ENCODE data around the gene KCNF1.

KCNF1 gene

GRCh38 chr2:10905006-10905861 is 6.5 kb upstream of the KCNF1 start:
- DNase-seq = no peak

DNA sequence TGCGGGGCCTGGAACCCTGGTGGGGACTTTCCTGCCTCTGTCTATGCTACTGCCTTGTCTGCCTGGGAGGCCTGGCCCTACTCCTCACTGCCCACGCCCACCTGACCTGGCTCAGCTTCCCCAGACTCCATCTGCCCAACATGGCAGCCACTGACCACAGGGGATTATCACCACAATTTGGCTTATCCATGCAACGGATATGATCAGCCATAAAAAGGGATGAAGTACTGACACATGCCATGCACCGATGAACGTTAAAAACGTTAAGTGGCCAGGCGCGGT is 5.9 kb upstream of the KCNF1 start:
- no peak for DNase-seq

- DNase-seq = no peak
Observed at GRCh38 chr2:10906926-10907625, 4.7 kb upstream of the KCNF1 start.

DNA sequence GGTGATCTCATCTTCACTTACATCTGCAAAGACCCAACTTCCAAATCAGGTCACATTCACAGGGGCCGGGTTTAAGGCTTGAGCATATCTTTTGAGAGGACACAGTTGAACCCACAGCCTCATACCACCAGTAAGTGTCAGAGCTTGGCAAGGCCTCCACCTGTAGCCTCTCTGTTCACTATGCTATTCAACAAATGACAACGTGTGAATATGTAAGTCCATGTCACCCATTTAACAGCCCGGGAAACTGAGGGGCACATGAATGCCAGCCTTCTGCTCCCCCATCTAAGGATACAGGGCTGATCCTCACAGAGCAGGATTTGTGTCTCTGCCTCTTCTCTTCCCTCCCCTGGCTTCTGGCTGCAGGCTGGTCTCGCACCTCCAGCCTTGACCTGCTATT is 3.5 kb upstream of the KCNF1 start:
- no peak for DNase-seq

DNA sequence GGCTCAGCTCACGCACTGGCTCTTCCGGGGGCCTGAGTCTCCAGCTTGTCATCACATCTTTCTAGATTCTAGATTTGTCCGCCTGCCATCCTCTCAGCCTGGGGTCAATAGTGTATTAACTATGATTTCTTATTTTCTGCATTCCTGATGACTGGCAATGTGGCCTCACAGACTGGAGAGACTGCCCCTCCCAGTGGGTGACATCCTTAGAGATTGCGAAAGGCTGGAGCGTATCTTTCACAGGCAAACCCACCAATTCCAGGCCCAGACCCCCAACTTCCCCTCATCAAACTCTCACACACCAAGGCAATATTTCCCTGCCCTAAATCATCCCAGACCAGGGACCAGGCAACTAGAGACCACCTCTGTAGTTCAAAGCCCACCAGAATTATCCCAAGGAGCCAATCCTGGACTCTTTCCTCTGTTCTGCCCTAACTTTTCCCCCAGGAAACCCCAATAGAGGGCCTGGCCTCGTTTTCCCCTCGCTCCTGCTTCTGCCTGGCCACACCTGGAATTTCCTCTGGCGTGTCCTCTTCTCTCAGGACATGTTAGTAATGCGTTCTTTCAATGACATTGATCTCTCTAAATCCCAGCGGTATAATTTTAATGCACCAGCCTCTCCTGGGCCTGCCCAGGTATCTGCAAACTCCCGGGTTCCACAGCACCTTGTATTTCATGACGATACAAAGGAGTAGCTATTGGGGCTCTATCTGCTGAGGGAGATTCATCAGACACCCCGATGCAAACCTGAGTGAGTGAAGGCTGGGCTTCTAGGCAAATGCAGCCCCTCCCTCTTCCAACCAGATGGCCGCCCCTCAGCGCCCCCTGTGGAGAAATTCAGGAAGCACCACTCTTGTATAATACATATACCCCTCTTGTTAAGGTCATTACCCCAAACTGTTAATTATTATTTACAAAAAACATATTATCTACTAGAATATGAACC is 2.4 kb upstream of the KCNF1 start:
- DNase-seq = peak in 1 of 2 donors; percentile 18

- DNase-seq = no peak
Observed at GRCh38 chr2:10909996-10910341, 1.8 kb upstream of the KCNF1 start.

GRCh38 chr2:10910625-10911024 is 1.1 kb upstream of the KCNF1 start:
- no peak for DNase-seq

DNA sequence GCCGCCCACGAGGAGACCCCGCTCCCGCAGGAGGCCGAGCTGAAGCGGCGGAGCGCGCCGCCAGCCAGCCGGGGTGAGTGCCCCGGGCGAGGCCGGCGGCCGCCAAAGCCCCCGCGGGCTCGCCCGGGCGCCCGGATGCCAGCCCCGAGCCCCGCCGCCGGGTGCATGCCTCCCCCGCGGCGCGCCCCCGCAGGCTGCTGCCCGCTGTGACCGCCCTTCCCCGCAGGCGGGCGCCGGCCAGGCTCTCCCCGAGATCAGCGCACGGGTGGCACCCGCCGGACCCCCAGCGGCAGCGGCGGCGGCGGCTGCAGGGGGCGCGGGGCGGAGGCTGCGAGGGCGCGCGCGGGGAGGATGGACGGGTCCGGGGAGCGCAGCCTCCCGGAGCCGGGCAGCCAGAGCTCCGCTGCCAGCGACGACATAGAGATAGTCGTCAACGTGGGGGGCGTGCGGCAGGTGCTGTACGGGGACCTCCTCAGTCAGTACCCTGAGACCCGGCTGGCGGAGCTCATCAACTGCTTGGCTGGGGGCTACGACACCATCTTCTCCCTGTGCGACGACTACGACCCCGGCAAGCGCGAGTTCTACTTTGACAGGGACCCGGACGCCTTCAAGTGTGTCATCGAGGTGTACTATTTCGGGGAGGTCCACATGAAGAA is 470 bp downstream of the KCNF1 start:
- no peak for DNase-seq

DNA sequence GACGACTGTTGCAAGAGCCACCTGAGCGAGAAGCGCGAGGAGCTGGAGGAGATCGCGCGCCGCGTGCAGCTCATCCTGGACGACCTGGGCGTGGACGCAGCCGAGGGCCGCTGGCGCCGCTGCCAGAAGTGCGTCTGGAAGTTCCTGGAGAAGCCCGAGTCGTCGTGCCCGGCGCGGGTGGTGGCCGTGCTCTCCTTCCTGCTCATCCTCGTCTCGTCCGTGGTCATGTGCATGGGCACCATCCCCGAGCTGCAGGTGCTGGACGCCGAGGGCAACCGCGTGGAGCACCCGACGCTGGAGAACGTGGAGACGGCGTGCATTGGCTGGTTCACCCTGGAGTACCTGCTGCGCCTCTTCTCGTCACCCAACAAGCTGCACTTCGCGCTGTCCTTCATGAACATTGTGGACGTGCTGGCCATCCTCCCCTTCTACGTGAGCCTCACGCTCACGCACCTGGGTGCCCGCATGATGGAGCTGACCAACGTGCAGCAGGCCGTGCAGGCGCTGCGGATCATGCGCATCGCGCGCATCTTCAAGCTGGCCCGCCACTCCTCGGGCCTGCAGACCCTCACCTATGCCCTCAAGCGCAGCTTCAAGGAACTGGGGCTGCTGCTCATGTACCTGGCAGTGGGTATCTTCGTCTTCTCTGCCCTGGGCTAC is 1.2 kb downstream of the KCNF1 start:
- no peak for DNase-seq

GRCh38 chr2:10913501-10914271 is 2.0 kb downstream of the KCNF1 start:
- DNase-seq = no peak

DNA sequence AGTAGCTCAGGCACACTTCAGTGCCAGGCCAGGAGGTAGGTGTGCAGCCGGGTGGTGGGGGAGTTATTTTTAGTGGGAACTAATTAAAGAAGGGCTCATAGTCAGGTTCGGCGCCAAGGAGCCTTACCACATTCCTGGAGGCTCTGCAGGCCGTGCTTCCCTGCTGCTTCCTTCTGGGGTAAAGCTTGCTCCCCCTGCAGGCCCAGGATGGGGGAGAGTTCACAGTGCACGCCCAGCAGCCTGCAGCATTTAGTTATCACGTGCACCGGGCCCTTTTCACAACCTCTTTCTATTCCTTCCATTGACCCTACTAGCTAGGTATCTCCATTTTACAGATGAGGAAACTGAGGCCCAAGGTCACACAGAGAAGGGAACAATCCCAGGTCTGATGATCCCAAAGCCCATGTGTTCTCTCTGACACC is 2.5 kb downstream of the KCNF1 start:
- no peak for DNase-seq

DNA sequence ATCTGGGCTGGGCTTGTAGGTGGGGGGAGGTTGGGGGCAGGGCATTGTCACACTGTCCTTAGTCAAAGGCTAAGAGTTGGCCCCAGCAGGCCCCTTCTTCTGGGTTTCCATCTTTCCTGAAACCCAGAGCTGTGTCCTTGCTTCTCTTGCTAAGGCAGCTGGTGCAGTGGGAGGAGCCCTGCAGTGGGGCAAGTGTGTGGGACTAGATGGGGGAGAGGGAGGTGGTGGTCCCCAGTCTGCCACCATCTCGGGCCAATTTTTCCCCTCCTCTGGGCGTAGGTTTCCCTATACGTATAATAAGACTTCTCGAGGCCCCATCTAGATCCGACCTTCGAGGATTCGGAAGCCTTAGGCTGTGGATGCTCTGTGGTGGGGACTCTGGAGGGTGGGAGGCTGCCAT is 3.5 kb downstream of the KCNF1 start:
- no peak for DNase-seq

DNA sequence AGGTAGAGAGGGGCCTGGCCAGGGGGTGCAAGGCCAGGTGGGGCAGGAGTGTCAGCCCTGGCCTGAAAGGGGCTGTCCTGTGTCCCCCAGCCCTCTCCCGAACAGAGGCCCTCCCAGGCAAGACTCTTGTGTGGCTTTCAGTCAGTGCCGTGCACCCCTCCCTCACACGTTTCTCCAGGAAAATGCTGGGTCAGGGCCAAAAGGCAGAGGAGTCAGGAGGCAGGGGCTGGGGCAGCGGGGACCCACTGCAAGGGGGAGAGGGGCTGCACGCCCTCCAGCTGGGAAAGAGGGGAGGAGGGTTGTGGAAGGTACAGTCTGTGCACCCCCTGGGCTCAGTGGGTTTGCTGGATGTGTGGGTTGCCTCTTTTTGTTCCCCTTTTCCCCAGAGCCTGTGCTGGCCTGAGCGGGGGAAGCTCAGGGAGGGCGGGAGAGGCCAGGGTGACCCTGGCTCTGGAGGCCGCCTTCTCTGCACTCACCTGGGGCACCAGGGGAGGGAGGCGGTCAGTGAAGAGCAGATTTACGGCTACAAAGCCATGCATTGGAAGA is 4.1 kb downstream of the KCNF1 start:
- no peak for DNase-seq

- no peak for DNase-seq
Observed at GRCh38 chr2:10916953-10917352, 5.2 kb downstream of the KCNF1 start.

GRCh38 chr2:10917927-10918326 is 6.2 kb downstream of the KCNF1 start:
- DNase-seq = no peak

DNA sequence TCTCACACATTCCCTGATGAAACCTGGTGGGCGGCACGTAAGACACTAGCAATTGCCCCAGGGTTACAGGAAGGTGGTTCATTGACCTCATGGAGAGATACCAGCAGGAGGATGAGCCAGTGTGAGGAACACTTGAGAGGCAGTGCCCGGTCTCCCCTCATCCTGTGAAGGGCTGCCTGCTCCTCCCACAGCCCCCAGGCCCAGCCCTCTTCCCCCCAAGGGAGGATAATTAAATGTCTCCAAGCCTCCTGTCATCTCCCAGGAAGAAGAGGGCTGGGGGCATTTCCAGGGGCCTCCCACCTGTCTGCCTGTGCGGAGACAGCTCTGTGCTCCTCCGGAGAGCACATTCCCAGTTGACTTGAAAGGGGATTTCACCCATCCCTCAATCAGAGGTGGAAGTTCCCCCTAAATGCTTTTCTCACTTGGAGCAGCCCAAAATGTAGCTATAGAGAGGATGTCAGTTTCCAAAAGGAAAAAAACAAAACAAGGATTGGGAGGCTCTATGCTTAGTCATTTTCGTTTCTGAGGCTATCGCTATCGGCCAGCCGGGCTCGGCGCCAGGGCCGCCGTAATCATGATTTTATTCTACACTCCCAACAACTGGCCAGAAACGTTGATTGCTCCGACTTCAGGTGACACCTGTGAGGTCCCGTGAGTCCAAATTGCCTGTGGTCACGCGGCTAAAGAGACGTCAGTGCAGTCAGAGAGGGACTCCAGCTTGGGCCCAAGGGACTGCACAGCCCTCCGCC is 7.1 kb downstream of the KCNF1 start:
- DNase-seq = no peak

DNA sequence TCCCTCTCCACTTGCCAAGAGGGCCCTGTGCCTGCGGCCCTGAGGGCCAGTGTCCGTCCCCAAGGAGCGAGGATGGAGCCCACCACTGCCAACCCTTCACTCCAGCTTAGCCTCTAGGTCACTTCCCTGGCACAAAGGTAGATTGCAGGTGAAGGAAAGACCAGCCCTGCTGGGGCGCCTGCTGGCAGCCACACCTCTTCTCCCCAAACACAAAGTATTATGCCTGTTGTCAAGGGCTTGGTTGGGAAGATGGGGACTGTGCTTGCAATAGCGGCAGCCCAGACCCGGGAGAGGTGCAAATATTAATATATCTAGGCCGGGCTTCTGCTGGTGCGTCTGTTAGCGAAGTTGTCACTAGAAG is 7.7 kb downstream of the KCNF1 start:
- DNase-seq = no peak

GRCh38 chr2:10919771-10920621 is 8.3 kb downstream of the KCNF1 start:
- DNase-seq = no peak

DNA sequence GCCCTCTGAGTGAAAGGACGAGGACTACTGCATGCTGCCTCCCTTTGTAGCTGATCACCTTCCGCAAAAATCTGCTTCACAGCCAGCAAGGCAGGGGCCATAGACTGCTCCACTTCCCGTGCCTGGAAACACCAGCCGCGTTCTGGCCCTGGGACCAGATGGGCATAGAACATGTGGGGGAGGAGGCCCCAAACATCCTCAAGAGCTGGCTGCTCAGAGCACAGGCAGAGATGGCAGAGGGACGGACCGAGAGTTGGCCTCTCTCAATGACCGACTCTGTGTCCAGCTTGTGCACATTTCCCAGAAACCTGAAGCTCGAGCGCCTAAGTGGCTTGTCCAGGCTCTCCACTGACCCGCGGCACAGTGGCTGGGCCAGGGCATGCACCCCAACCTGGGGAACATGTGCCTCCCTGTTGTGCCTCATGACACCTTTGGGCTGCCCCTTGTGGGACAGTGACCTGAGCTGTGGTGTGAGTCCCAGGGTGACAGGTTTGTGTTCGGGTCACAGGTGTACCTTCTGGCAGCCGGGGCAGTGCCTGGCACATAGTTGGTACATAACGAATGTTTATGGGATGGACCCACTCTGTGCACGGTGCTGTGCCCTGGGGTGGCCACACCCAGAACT is 9.1 kb downstream of the KCNF1 start:
- DNase-seq = no peak

Data from stimulated activated CD4-positive, alpha-beta T cell treated with anti-CD3 and anti-CD28 coated beads, Interleukin-2, amount 100 ng/mL, for 48 hours (primary cell).